NCI-H1694 (cell line): ENCODE data around the gene CCDC73.
"Not testable (repeated sequence)": the region's sequence is repeated elsewhere in the genome, so short reads cannot be mapped to it uniquely, and the experiment has no call there.

Experiments
- DNase-seq: peaks from one replicate; lab custom pipeline; 2025; lab: John Stamatoyannopoulos, UW

The CCDC73 gene

DNA sequence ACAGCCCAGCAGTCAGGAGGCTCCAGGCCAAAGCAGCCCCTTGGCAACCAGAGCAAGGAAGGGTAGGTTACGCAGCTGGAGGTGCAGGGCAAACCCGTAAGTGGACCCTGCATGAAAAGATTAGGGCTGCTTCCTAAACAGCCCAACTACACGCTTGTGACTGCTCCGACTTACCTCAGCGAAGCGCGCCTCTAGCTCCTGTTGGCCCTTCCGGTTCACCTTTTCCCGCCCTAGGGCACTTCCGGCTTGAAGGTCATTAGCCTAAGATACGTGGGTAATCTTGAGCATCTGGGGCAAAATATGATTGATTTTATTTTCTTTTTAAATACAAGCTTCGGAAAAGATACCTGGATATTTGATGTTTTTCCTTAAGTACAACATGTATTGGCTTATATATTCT lies at the start of gene CCDC73:
CCDC73 (minus strand) TSS at position 224 of the 400 bp plus-strand sequence. CDS start 34,419 bp downstream, outside the sequence.
- no peak for DNase-seq

DNA sequence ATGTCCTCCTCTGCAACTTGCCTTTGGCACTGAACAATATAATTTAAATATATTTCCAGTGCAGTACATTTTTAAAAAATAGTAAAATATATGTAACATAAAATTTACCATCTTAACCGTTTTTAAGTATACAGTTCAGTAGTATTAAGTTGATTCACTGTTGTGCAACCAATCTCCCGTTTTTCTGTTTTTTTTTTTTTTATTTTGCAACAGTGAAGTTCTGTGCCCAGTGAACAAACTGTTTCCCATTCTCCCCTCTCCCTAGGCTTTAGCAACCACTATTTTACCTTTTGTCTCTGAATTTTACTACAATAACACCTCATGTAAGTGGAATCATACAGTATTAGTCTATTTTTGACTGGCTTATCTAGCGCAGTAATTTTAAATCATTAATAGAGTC lies 49.1 kb upstream of the CCDC73 start:
- DNase-seq = no peak

DNA sequence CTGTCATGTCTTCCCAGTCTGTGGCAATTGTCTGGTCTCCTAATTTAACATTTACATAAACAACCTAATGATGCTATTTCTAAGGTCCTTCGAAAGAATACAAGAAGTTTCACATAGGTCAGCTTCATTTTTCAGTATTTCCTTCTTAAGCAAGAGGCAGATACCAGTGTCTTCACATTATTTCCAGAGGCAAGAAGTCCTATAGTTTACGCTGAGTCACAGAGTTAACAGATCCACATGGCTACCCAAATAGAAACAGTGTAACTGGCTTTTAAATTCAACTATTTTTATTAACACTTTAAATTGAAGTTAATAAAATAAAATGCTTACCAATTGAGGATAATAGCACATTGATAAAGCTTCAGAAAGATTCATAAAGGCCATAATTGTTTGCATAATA lies 46.1 kb upstream of the CCDC73 start:
- DNase-seq = no peak

DNA sequence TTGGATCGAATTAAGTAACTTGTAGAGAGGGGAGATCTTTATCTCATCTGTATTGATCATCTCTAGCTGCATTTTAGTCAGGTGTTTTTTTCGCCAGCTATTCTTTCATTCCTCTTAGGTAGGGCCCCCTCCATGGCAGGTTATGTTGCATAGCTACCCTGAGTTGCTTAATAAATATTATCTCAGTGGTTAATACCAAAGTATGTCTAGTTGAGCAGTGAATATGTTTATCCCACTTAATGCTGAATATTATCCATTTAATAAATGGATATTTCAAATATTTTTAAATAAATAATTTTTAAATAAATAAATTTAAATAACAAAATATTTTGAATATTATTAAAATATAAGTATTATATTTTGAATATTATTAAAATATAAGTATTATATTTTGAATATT lies 44.8 kb upstream of the CCDC73 start:
- no peak for DNase-seq

DNA sequence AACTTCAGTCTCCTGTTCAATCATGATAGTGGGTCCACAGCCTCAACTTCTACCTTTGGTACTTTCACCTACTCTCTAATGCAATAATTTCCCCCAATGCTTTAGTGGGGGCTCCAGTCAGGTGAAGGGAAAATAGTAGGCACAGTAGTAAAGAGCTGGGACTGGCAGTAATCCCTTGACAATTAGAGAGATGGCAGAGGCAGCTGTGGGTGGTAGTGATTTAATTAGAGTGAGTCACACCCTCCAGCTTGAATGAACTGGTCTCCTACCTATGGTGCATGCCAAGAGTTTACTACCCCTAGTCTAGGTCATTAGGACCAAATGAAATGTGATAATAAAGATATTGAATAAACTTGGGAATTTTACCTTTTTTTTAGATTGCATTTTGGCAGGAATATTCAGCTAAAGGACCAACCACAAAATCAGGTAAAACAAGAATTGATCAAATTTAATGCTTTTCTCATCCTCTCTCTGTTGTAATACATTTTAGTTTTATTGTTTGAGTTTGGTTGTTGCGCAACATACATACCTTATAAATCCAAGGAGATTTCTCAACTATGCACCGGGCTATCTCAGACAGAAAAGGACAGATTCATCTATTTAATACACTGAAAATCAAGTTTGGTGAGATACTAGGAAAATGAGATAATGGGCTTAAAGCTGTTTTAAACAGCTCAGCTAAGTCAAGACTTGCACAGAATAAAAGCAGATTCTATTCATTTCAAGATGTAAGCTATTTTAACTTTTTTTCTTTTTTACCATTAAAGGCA lies 44.2 kb upstream of the CCDC73 start:
- no peak for DNase-seq

DNA sequence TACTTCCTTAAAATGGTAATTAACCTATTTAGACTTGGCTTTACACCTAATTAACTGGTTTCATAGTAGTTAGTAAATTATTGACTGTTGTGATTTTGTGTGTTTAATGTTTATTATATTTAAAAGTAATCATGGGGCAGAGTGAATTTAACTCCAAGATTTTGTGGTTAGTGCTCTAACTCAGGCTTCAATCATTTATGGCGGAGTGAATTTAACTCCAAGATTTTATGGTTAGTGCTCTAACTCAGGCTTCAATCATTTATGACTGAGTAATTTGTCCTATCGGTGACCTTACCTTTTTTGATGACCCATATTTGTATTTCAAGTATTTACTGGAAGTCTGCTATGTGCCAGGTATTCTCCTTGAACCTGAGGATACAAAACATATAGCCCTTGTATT lies 42.5 kb upstream of the CCDC73 start:
- no peak for DNase-seq

DNA sequence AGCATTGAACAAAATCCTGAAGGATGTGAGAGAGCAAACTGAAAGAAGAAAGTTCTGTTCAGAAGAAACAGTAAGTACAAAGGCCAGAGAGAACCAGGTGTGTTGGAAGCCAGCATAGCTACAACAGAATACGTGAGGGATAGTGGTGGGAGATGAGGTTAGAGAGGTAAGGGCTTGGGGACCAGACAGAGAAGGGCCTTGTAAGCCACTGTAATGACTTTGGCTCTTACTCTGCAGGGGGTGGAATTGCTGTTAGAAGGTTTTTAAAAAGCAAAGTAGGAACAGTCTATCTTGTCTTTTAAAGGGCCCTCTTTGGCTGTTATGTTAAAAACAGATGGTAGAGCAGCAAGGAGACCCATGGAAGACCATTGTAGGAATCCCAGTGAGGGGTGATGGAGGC lies 39.5 kb upstream of the CCDC73 start:
- no peak for DNase-seq

DNA sequence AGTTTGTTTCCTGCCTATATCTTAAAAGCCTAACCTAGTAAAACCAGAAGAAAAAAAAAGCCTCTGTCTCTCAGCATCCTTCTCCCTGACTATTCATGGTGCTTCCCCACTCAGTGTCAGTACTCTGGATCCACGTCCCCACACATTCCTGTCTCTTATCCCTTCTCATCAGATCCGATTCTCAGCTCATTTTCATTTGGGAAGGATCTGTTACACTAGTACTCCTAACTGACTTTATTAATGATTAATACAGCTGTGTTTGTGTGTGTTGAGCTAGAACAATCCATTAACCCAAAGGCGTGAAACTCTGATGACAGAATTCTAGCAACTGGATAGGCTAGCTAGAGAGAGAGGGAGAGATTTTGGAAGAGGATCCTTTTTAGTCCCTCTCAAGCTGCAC lies 36.8 kb upstream of the CCDC73 start:
- no peak for DNase-seq

DNA sequence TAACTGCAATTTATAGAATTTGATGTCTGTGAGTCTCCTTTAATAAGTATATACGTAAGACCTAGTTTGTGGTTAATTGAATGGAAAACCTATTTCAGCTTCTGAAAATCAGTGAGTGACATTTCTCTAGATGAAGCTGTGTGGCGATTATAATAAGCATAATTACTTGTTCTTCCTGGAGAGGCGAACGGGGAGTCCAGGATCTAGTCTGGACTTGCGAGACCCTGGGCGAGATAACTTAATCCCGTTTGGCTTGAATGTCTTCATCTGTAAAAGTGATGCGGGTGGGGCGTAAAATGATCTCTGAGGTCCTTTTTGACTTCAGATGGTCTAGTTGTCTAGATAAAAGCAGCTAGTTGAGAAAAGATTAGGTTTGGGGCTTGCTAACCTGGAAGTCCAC lies 36.3 kb upstream of the CCDC73 start:
- DNase-seq = no peak

DNA sequence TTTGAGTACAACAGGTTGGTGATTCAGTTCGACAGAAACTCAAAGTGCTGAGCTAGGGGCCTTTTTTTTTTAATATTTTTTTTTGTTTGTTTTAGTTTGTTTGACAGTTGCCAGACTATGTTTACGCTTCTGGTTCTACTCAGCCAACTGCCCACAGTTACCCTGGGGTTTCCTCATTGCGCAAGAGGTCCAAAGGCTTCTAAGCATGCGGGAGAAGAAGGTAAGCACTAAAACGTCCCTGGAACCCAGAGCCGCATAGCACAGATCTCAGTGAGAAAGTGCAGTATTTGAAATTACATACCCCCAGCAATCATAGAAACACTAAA lies 35.9 kb upstream of the CCDC73 start:
- no peak for DNase-seq

DNA sequence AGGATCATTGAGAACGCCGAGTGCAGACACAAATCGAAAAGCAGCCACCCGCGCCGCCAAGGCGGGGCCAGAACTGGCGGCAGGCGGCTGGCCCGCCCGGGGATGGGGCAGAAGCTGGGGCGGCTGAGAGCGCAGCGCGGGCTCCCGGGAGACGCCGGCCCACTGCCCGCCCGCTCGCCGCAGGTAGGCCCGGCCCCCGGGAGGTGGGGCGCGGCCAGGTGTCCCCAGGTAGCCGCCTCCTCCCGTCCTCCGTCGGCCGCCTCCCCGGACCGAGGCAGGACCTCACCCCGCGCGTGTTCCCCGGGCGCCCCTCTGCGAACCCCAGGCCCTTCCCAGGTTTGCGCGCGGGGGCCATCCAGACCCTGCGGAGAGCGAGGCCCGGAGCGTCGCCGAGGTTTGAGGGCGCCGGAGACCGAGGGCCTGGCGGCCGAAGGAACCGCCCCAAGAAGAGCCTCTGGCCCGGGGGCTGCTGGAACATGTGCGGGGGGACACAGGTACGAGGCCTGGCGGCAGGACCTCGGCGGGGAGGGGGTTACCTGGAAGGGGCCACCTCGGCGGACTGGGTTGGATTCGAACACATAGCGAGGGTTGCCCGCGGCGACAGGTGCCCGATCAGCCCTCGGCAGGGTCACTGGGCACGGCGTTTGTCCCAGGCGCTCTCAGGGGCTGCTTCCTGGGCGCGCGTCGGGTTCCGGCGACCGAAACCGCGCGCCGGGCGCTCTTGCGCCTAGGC lies 35.4 kb upstream of the CCDC73 start, which contains the start of gene PRRG4:
PRRG4 (plus strand) TSS at position 248 of the 733 bp plus-strand sequence. CDS start 603 bp downstream, outside the sequence.
- DNase-seq = no peak

DNA sequence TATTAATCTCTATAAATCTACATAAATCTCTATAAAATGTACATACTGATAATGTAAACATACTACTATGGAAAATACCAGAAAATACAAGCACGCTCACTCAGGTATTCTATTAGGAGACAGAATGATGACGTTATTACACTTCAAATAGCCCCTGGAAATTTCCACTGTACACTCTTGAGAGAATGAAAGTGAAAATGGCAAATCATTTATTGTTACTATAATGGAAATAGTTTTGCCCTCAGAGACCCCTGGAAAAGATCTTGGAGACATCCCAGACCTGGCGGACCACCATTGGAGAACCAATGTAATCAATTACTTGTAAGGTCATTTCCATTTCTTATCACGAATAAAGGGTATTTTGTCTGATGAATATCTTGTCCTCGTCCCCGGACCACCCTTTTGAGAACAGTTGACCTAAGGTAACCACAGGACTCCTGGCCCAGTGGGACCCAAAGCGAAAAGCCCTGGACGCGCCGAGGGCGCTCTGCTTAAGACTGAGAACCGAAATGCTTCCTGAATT lies 34.8 kb upstream of the CCDC73 start:
- DNase-seq = no peak

DNA sequence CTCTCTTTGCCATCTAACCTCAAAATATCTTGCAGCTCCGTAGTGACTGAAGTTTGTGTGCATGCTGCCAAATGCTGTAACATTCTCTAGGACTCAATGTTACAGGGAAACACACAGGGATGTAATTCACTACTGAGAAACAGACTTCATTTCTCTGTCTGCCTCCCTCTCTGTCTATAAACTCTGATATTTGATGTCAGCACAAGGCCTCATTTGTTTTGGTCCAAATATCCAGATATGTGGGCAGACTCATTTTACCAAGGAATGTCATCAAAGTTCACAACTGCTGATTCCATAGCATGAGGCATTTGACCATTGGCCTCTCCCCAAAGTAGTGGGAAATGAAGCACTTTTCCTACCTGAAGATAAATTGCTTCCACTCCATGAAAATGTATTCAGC lies 32.8 kb upstream of the CCDC73 start:
- DNase-seq = no peak

DNA sequence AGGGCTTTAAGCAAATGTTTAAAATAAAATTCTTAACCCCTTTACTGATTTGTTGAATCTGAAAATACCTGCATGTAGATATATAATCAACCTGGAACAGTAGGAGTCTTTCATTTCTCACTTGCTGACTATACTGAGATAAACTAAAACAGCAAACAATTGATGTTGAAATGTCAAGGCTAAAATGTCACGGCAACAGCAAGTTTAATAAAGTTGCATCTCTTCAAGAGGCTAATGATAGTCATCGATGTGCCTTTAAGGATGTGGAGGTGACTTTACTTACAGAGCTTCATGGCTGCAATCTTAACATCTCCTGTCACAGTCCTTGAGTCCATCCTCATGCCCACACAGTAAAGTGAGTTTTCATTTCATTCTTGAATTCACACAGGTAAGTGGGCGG lies 31.7 kb upstream of the CCDC73 start:
- no peak for DNase-seq

DNA sequence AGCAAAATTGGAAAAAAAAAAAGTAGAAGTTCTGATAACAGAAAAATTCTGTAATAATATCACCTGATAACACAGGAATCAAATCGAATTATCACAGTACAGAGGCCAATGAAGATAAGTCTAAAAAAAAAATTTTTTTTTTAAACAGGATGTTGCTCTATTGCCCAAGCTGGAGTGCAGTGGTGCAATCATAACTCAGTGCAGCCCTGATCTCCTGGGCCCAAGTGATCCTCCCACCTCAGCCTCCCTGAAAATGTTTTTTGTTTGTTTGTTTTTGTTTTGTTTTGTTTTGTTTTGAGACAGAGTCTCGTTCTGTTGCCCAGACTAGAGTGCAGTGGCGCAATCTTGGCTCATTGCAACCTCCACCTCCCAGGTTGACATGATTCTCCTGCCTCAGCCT lies 29.2 kb upstream of the CCDC73 start:
- not testable (repeated sequence) for DNase-seq

DNA sequence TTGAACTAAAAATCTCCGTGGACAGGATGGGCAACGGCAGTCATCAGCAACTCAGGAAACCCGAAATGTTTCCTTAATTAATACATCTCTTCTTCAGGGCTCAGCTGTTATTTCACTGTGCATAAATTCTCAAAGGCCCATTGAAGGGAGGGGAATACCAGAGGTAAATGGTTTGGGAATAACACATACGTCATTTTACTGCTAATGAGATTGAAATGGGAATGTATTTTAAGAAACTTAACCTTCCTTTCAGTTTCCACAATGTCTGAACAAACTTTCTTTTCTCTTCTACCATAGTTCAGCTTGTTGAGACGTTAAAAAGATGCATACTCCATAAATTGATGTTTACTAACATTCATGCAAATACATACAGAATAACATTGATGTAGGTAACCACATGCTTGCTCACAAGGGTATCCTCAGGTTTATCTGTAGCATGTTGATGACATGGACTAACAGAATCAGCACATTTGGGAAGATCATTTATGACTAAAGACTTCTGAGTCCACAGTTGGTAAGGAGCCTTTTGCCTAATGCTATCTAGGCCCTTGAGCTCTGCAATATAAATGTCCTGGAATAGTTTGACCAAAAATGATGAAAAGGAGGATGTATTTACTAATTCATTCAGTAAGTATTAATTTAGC lies 27.6 kb upstream of the CCDC73 start:
- DNase-seq = no peak

DNA sequence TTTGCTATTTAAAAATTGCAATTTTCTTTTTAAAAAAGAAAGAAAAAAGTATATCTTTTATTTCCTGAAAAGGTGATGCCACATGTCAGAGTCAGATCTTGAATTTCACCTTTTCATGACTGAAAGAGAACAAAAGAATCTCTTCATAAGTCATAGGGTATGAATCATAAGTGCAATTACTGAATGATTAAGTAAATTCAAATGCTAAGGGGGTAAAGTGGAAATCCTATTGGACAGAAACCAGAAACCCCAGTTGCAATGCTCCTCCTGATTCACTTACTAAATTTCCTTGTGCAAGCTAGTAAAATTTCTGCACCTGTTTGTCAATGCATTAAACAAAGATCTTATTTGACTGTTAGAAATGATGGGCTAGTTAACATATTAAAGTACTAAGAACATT lies 27.1 kb upstream of the CCDC73 start:
- DNase-seq = no peak

DNA sequence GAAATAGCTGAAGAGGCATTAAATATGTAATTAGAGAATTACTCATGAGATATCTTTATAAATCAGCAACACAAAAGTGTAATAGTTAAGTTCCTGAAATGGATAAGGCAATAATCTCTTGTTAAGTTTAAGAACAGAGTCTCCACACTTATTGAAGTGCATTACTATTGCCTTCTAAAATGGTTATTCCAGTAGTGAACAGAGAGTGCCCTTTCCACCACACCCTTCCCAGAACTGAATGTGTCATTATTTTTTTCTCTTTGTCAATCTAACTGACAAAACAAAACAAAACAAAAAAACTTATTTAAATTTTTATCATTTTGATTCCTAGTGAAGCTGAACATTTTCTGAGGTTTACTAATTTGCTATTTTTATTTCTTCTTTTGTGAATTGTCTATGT lies 26.0 kb upstream of the CCDC73 start:
- DNase-seq = no peak

DNA sequence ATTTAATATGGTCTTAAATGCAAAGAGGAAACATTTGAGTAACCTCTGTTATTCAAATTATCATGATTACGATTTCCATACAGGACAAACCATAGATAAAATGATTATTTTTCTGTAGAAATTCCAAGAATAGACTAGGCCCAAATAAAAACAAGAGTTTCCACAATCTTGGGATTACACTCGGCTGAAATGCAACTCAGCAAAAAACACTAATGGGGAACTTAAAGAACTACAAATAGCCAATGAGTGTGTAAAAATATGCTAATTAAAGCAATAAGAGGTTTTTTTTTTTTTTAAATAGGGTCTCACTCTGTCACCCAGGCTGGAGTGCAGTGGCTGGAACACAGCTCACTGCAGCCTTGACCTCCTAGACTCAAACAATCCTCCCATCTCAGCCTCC lies 24.7 kb upstream of the CCDC73 start:
- no peak for DNase-seq

DNA sequence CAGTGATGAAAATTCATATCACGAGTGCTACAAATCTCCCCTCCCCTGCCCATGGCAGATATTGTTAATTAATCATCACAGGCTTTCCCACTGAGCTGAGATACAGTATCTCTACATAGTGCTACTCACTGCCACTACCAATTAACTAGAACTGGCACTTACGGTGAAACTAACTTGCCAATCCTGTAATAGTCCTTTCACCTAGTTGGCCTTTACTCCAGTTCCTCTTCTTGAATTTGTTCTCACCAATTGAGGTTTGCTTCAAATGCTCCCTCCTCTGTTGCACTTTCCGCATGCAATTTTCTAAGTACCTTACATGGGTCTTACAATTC lies 23.4 kb upstream of the CCDC73 start:
- DNase-seq = no peak

DNA sequence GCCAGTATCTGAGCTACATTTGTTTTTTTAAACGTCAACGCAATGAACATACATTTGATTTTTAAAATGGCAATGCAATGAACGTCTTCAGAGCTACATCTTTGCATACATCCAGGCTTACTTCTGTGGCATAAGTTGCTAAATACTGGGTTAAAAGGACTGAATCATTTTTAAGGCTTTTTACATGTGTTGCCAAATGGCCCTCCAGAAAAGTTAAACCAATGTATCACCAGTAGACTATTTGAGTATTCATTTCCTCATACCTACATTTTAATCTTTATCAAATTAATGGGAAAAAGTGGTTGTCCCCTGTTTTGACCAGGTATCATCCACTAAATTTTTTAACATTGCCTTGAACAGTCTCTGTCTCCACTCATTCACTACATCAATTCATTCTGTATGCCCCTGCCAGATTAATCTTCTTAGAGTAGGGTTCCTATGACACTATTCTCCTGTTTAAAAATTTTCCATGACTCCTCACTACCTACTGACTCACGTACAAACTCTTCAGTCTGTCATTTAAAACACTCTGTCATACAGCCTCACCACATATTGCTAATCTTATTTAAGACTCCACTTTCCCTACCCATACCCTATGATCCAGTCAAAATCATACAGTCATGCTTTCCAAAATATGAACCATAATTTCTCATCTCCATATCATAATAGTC lies 22.9 kb upstream of the CCDC73 start:
- no peak for DNase-seq

DNA sequence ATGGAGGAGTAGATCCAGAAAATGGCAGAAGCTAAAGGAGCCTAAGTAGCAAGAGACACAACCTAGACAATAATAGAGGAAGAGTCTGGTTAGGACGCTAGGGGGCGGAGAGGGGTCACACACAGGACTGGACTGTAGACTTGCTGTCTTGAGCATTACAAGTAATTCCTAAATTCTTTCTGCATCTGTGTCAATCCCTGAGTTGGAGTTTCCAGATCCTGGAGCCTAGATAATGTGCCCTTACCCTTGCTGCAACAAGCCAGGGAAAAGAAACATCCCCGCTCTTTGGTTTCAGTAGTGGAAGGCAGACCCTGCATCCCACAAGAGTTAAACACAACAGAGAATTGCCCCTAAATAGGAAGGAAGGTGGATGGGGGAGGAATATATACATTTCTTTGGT lies 14.9 kb upstream of the CCDC73 start:
- DNase-seq = peak; percentile 78

DNA sequence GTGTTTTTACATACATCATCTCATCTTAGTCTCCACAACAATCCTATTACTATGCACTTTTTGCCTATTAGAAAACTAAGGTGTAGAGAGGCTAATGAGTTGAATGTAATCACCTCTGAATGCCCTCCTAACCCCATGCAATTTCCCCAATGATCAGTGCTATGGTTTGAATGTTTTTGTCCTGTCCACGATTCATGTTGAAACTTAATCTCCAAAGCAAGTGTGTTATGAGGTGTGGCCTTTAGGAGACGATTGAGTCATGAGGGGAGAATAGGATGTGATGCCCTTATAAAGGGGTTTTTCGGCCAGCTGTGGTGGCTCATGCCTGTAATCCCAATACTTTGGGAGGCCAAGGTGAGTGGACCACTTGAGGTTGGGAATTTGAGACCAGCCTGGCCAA lies 2.0 kb upstream of the CCDC73 start:
- DNase-seq = no peak
